Endothelial cell of umbilical vein (primary cell): ENCODE results near the gene SRBD1. TPM values are rescaled to one million over a fixed set of nuclear protein-coding genes. Genes with fewer than 3 reads are reported as not detected.

Source experiments
- BruUV-seq: library from RNA; stranded (reverse); fragments of 400-500 nt; replicated peaks from 2 replicates; lab custom pipeline; 2021; lab: Mats Ljungman, UMichigan
- CTCF ChIA-PET: fragments of 300-600, 350-600 bp; sonication (Branson Sonifier 250); formaldehyde crosslinking; loops from one replicate; lab custom pipeline; 2021; ENCODE audit warnings: antibody characterized with exemption, inconsistent platforms; lab: Charles Lee
- POLR2A ChIA-PET: fragments of 300-600, 350-600 bp; sonication (Branson Sonifier 250); formaldehyde crosslinking; loops from one replicate; lab custom pipeline; 2021; ENCODE audit warnings: antibody characterized with exemption, inconsistent platforms; lab: Charles Lee
- DNase-seq: peaks from one replicate; pipeline ENCODE4 v3.0.0-alpha.2; 2011; ENCODE audit warnings: low read depth, low spot score
- FAIRE-seq: peaks from 2 replicates; lab custom pipeline; 2011; peaks lifted over from hg19 to GRCh38; lab: Jason Lieb, UNC
- H2AFZ ChIP-seq: 2 replicates; pipeline ENCODE4 v1.6.0; 2012; ENCODE audit warnings: low read depth, low read length, control low read depth, inconsistent platforms
- H3K27ac ChIP-seq: 2 replicates; pipeline ENCODE4 v1.5.1; 2011; ENCODE audit warnings: low read depth, mild to moderate bottlenecking, control low read depth, low read length, moderate library complexity; ENCODE audit not compliant: insufficient read depth
- H3K27me3 ChIP-seq, 2 experiments: 2 replicates each; pipeline versions ENCODE4 v1.6.0 to v1.6.1; 2011; ENCODE audit warnings: low read length in 2 of 2, mixed read lengths in 1 of 2; ENCODE audit not compliant: control insufficient read depth in 2 of 2, insufficient read depth in 2 of 2
- H3K36me3 ChIP-seq, 2 experiments: 2 replicates in 1 of 2; 3 replicates in 1 of 2; pipeline ENCODE4 v1.5.1; 2011; ENCODE audit warnings: low read length in 2 of 2, mild to moderate bottlenecking in 1 of 2, moderate library complexity in 1 of 2; ENCODE audit not compliant: control insufficient read depth in 2 of 2, insufficient read depth in 2 of 2; ENCODE audit errors: extremely low read depth in 1 of 2
- H3K4me1 ChIP-seq: 3 replicates; pipeline ENCODE4 v1.5.1; 2011; ENCODE audit warnings: mild to moderate bottlenecking, low read length; ENCODE audit not compliant: control insufficient read depth, insufficient read depth; ENCODE audit errors: extremely low read depth
- H3K4me2 ChIP-seq: 2 replicates; pipeline ENCODE4 v1.6.1; 2011; ENCODE audit warnings: low read length, control low read depth, mixed read lengths; ENCODE audit not compliant: insufficient read depth
- H3K4me3 ChIP-seq, 3 experiments: fragments of 200-600 bp in 1 of 3; sonication (generic), shearing (Covaris generic) in 1 of 3; replicated peaks in 1 of 3; 2 replicates each; pipeline ENCODE4 v1.5.1; 2011 to 2016; ENCODE audit warnings: control low read depth in 3 of 3, low read length in 3 of 3, mild to moderate bottlenecking in 2 of 3, inconsistent platforms in 1 of 3, low read depth in 1 of 3, moderate library complexity in 1 of 3; ENCODE audit not compliant: insufficient read depth in 1 of 3
- H3K79me2 ChIP-seq: 2 replicates; pipeline ENCODE4 v1.6.0; 2012; ENCODE audit warnings: low read length, inconsistent platforms; ENCODE audit not compliant: control insufficient read depth, insufficient read depth
- H3K9ac ChIP-seq: replicated peaks from 2 replicates; pipeline ENCODE3; 2011; ENCODE audit warnings: low read length, control low read depth; ENCODE audit not compliant: insufficient read depth; ENCODE audit errors: extremely low read depth
- H3K9me1 ChIP-seq: replicated peaks from 3 replicates; pipeline ENCODE4 v1.6.0; 2011; ENCODE audit warnings: mild to moderate bottlenecking, low read length; ENCODE audit not compliant: control insufficient read depth, insufficient read depth; ENCODE audit errors: extremely low read depth
- H3K9me3 ChIP-seq: replicated peaks from 2 replicates; pipeline ENCODE4 v1.5.1; 2012; ENCODE audit warnings: low read length, inconsistent platforms; ENCODE audit not compliant: control insufficient read depth, insufficient read depth
- H4K20me1 ChIP-seq: replicated peaks from 2 replicates; pipeline ENCODE3; 2011; ENCODE audit warnings: mild to moderate bottlenecking, low read length; ENCODE audit not compliant: control insufficient read depth, insufficient read depth; ENCODE audit errors: extremely low read depth
- CTCF ChIP-seq, 2 donors: IDR thresholded peaks; 1 replicate in 1 of 2; 2 replicates in 1 of 2; pipeline ENCODE4 v1.5.1; 2011; ENCODE audit warnings: low read length in 2 of 2, mild to moderate bottlenecking in 2 of 2, moderate library complexity in 2 of 2, control low read depth in 1 of 2, inconsistent platforms in 1 of 2, low read depth in 1 of 2; ENCODE audit not compliant: insufficient read depth in 1 of 2; ENCODE audit errors: extremely low read depth in 1 of 2
- EZH2 ChIP-seq: IDR thresholded peaks from 2 replicates; pipeline ENCODE4 v1.6.1; 2012; ENCODE audit warnings: borderline replicate concordance, low read depth, mild to moderate bottlenecking, moderate library complexity, low read length, inconsistent platforms; ENCODE audit not compliant: severe bottlenecking
- FOS ChIP-seq: IDR thresholded peaks from 2 replicates; pipeline ENCODE4 v1.6.1; 2011; ENCODE audit warnings: mild to moderate bottlenecking, low read length, moderate library complexity, borderline replicate concordance; ENCODE audit not compliant: insufficient read depth
- GATA2 ChIP-seq: IDR thresholded peaks from 2 replicates; pipeline ENCODE4 v1.7.0; 2011; ENCODE audit warnings: low read depth, mild to moderate bottlenecking, moderate library complexity, mixed read lengths, low read length; ENCODE audit not compliant: insufficient read length, insufficient read depth
- JUN ChIP-seq: IDR thresholded peaks from 2 replicates; pipeline ENCODE4 v1.6.1; 2011; ENCODE audit warnings: borderline replicate concordance, low read depth; ENCODE audit not compliant: insufficient read length, insufficient read depth
- MAX ChIP-seq: IDR thresholded peaks from 2 replicates; pipeline ENCODE4 v1.6.1; 2011; ENCODE audit not compliant: insufficient read depth, insufficient read length
- MYC ChIP-seq: IDR thresholded peaks from one replicate; pipeline ENCODE4 v1.6.1; 2011; ENCODE audit warnings: mild to moderate bottlenecking, low read depth, low read length
- POLR2A ChIP-seq: IDR thresholded peaks from 2 replicates; pipeline ENCODE4 v1.6.1; 2012; ENCODE audit warnings: low read depth, mild to moderate bottlenecking, control low read depth, low read length
- POLR2AphosphoS5 ChIP-seq: IDR thresholded peaks from 2 replicates; pipeline ENCODE4 v1.6.1; 2012; ENCODE audit warnings: low read depth, mild to moderate bottlenecking, control low read depth, low read length, moderate library complexity; ENCODE audit not compliant: insufficient read depth
- dilution Hi-C: fragments of 300-500 bp; cut with MboI; formaldehyde crosslinking; loops from one replicate; pipeline ENCODE4 v1.15.0; 2019; ENCODE audit warnings: low sequenced_read_pairs; ENCODE audit not compliant: extremely low pct_ligation_motif_present
- intact Hi-C: fragments of 100-400 bp; cut with micrococcal nuclease; formaldehyde crosslinking; loops from one replicate; pipeline ENCODE4 v1.10.0; 2022
- polyA plus RNA-seq, 4 experiments: library from polyadenylated mRNA; depleted of rRNA in 3 of 4; stranded (reverse) in 3 of 4; unstranded in 1 of 4; fragments of >200 nt; gene quantifications; 2 replicates each; pipeline versions ENCODE4 v1.2.1 to v1.2.3, GENCODE V29; 2011 to 2012; ENCODE audit warnings: missing spikeins in 1 of 4
- total RNA-seq: library from RNA; stranded (reverse); gene quantifications from 2 replicates; pipeline ENCODE4 v1.2.3, GENCODE V29; 2021

SRBD1 gene
- total and polyA plus RNA-seq, 2 donors (not counting 3 experiments of a cell fraction or from before 2014, with no cell fraction given): 3.7 to 12.5 TPM

- intact Hi-C loops: no loop called here
- Histone ChIP-seq H3K79me2 (no peaks in the 10 kb centered on the region), H3K27ac (no peak overlapping the region), H3K36me3 (no peaks in the 10 kb centered on the region), H3K9me1 (no peaks in the 10 kb centered on the region), H3K4me1 (no peaks in the 10 kb centered on the region), H3K9ac (no peak overlapping the region), H3K4me2 (no peak overlapping the region), H3K4me3 (no peak overlapping the region), H2AFZ (no peak overlapping the region), H3K27me3 (peaks cover 0 to 1% of the 10 kb centered on the region in 2 experiments), H3K9me3 (no peaks in the 10 kb centered on the region), H4K20me1 (no peaks in the 10 kb centered on the region)
- CTCF ChIA-PET: no interaction called here
- DNase-seq (no peak), FAIRE-seq (no peak)
- TF ChIP-seq MAX: no peak
- TF ChIP-seq EZH2: no peak
- no peak for TF ChIP-seq FOS
- TF ChIP-seq GATA2: no peak
- no peak for TF ChIP-seq JUN
- no peak for TF ChIP-seq MYC
- TF ChIP-seq CTCF (IDR thresholded peaks at IDR 0.05; ENCODE audit: extremely low read depth in 1 of 2, insufficient read depth in 1 of 2, low read depth in 1 of 2, low read length in 2 of 2): no peak
- no peak for TF ChIP-seq POLR2A
- TF ChIP-seq POLR2AphosphoS5: no peak
- POLR2A ChIA-PET: no interaction called here
- no TSS peak for BruUV-seq
- dilution Hi-C loops: no loop called here
Observed at GRCh38 chr2:45344071-45344470, 267.0 kb downstream of the SRBD1 start.
